Mesenchymal stem cell (in vitro differentiated cells and primary cell): ENCODE results near the gene PLEKHJ1.

Experiments used
- DNase-seq: peaks from one replicate; pipeline ENCODE4 v3.0.0-alpha.2; 2013
- H2AFZ ChIP-seq: one replicate; pipeline ENCODE4 v1.6.1; 2013; ENCODE audit warnings: low read depth, mild to moderate bottlenecking, control low read depth, inconsistent platforms, low read length, moderate library complexity
- H2AK5ac ChIP-seq: 2 replicates; pipeline ENCODE4 v1.6.1; 2013; ENCODE audit warnings: low read length, moderate library complexity, mild to moderate bottlenecking, inconsistent platforms; ENCODE audit not compliant: severe bottlenecking
- H2BK120ac ChIP-seq: one replicate; pipeline ENCODE4 v1.6.1; 2013; ENCODE audit warnings: low read depth, mild to moderate bottlenecking, inconsistent platforms, low read length, moderate library complexity
- H2BK12ac ChIP-seq, 2 experiments: one replicate each; pipeline ENCODE4 v1.6.1; 2013; ENCODE audit warnings: inconsistent platforms in 2 of 2, low read length in 2 of 2, mild to moderate bottlenecking in 2 of 2, moderate library complexity in 2 of 2, control low read depth in 1 of 2
- H2BK15ac ChIP-seq: one replicate; pipeline ENCODE4 v1.6.1; 2013; ENCODE audit warnings: mild to moderate bottlenecking, low read depth, inconsistent platforms; ENCODE audit not compliant: poor library complexity, severe bottlenecking
- H2BK5ac ChIP-seq: 2 replicates; pipeline ENCODE4 v1.6.1; 2013; ENCODE audit warnings: low read depth, mild to moderate bottlenecking, low read length, control low read depth, inconsistent platforms; ENCODE audit not compliant: poor library complexity, severe bottlenecking
- H3K14ac ChIP-seq, 2 experiments: one replicate each; pipeline ENCODE4 v1.6.1; 2013; ENCODE audit warnings: inconsistent platforms in 2 of 2, low read length in 2 of 2, control low read depth in 1 of 2, mild to moderate bottlenecking in 1 of 2, moderate library complexity in 1 of 2
- H3K18ac ChIP-seq, 2 experiments: one replicate each; pipeline ENCODE4 v1.6.1; 2013; ENCODE audit warnings: inconsistent platforms in 2 of 2, low read length in 2 of 2, control low read depth in 1 of 2, low read depth in 1 of 2, mild to moderate bottlenecking in 1 of 2
- H3K23ac ChIP-seq, 2 experiments: one replicate each; pipeline ENCODE4 v1.6.1; 2013; ENCODE audit warnings: inconsistent platforms in 2 of 2, low read length in 2 of 2, mild to moderate bottlenecking in 2 of 2, moderate library complexity in 2 of 2, control low read depth in 1 of 2
- H3K27ac ChIP-seq: 2 replicates; pipeline ENCODE4 v1.5.1; 2013; ENCODE audit warnings: mild to moderate bottlenecking, moderate library complexity, low read length, control low read depth, inconsistent platforms; ENCODE audit not compliant: poor library complexity, severe bottlenecking
- H3K27me3 ChIP-seq, 2 experiments: 2 replicates each; pipeline versions ENCODE4 v1.6.1 to v1.7.0; 2013; ENCODE audit warnings: low read length in 2 of 2, mild to moderate bottlenecking in 2 of 2, moderate library complexity in 2 of 2, control low read depth in 1 of 2, inconsistent platforms in 1 of 2; ENCODE audit not compliant: control insufficient read depth in 1 of 2, insufficient read depth in 1 of 2
- H3K36me3 ChIP-seq, 2 experiments: 2 replicates each; pipeline versions ENCODE4 v1.6.1 to v1.7.0; 2013; ENCODE audit warnings: low read length in 2 of 2, control low read depth in 1 of 2, inconsistent platforms in 1 of 2, low read depth in 1 of 2, mild to moderate bottlenecking in 1 of 2; ENCODE audit not compliant: insufficient read depth in 2 of 2, control insufficient read depth in 1 of 2
- H3K4ac ChIP-seq, 2 experiments: one replicate each; pipeline ENCODE4 v1.6.1; 2013; ENCODE audit warnings: inconsistent platforms in 2 of 2, low read length in 2 of 2, mild to moderate bottlenecking in 2 of 2, moderate library complexity in 2 of 2, control low read depth in 1 of 2, low read depth in 1 of 2
- H3K4me1 ChIP-seq: 2 replicates; pipeline ENCODE4 v1.6.1; 2013; ENCODE audit warnings: low read depth, low read length, control low read depth; ENCODE audit not compliant: control insufficient read depth, insufficient read depth
- H3K4me2 ChIP-seq: 2 replicates; pipeline ENCODE4 v1.6.1; 2013; ENCODE audit warnings: low read length, mild to moderate bottlenecking, inconsistent platforms; ENCODE audit not compliant: poor library complexity, severe bottlenecking
- H3K4me3 ChIP-seq, 2 experiments: 2 replicates each; pipeline versions ENCODE4 v1.5.1 to v1.7.0; 2013; ENCODE audit warnings: low read length in 2 of 2, mild to moderate bottlenecking in 2 of 2, control low read depth in 1 of 2, low read depth in 1 of 2; ENCODE audit not compliant: insufficient read depth in 1 of 2
- H3K79me1 ChIP-seq: replicated peaks from 2 replicates; pipeline ENCODE4 v1.6.1; 2013; ENCODE audit warnings: mild to moderate bottlenecking, control low read depth, low read length, inconsistent platforms; ENCODE audit not compliant: poor library complexity, severe bottlenecking
- H3K9ac ChIP-seq: 2 replicates; pipeline ENCODE4 v1.7.0; 2013; ENCODE audit warnings: mild to moderate bottlenecking, low read length, moderate library complexity
- H3K9me3 ChIP-seq: 2 replicates; pipeline ENCODE4 v1.7.0; 2013; ENCODE audit warnings: mild to moderate bottlenecking, low read length; ENCODE audit not compliant: control insufficient read depth
- H4K8ac ChIP-seq: one replicate; pipeline ENCODE4 v1.6.1; 2013; ENCODE audit warnings: inconsistent platforms, mild to moderate bottlenecking, low read length, moderate library complexity
- H4K91ac ChIP-seq: one replicate; pipeline ENCODE4 v1.6.1; 2013; ENCODE audit warnings: mild to moderate bottlenecking, low read length, inconsistent platforms
- WGBS: methylation state at CpG from one replicate; pipeline ENCODE4 v1.1.7; 2013; ENCODE audit warnings: mixed read lengths; 5-methylcytosine and 5-hydroxymethylcytosine counted together

The PLEKHJ1 gene

DNA sequence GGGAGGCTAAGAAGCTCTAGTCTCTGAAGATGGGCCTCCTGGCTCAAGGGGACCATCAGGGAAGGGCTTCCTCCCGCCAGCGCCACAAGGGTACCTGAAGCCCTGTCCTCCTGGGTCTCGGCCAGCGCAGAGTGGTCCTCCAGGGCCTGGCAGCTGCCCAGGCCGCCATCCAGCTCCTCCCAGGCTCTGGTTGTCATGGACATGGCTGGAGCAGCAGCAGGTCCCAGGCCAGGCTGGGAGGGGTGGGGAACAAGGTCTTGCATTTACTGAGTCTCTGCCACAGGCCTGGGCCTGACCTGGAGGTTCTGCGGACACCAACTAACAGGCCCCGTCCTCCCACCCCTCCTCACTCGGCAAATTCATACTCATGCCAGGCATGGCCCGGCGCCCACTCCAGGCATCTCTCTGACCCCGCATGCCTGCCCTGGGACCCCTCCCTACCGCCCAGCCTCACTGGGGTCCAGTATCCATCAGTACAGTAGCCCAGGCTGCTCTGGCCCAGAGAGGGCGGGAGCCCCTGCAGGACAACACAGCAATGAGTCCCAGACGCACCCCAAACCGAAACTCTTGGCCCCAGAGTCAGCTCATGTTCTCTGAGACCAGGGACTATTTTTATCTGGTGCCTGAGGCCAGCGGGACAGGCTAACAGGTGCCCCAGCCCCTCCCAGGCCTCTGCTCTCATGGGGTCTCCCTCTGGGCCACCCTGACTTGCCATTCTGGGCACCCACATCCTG lies 19.1 kb upstream of the PLEKHJ1 start:
- no peak overlapping the region for H3K4me2 ChIP-seq
- no peak overlapping the region for H3K18ac ChIP-seq
- H4K91ac ChIP-seq: no peak overlapping the region
- H3K9me3 ChIP-seq: no peaks in the 10 kb centered on the region
- no peak overlapping the region for H2BK120ac ChIP-seq
- 90% methylated on average over 16 of the region's 16 CpGs for WGBS
- H3K9ac ChIP-seq: no peak overlapping the region
- peaks cover 2% of the 10 kb centered on the region for H3K79me1 ChIP-seq
- no peak overlapping the region for H2AFZ ChIP-seq
- H2BK12ac ChIP-seq: no peak overlapping the region
- H3K27me3 ChIP-seq: peaks cover 10 to 42% of the 10 kb centered on the region in 2 experiments
- no peak overlapping the region for H3K4ac ChIP-seq
- no peak overlapping the region for H4K8ac ChIP-seq
- no peak overlapping the region for H2BK5ac ChIP-seq
- no peak overlapping the region for H3K14ac ChIP-seq
- peaks cover 0 to 24% of the 10 kb centered on the region in 2 experiments for H3K36me3 ChIP-seq
- no peak overlapping the region for H2BK15ac ChIP-seq
- peaks cover 19% of the 10 kb centered on the region for H3K4me1 ChIP-seq
- H3K27ac ChIP-seq: no peak overlapping the region
- DNase-seq: no peak
- H3K23ac ChIP-seq: no peak overlapping the region
- no peak overlapping the region for H2AK5ac ChIP-seq
- H3K4me3 ChIP-seq: no peak overlapping the region

DNA sequence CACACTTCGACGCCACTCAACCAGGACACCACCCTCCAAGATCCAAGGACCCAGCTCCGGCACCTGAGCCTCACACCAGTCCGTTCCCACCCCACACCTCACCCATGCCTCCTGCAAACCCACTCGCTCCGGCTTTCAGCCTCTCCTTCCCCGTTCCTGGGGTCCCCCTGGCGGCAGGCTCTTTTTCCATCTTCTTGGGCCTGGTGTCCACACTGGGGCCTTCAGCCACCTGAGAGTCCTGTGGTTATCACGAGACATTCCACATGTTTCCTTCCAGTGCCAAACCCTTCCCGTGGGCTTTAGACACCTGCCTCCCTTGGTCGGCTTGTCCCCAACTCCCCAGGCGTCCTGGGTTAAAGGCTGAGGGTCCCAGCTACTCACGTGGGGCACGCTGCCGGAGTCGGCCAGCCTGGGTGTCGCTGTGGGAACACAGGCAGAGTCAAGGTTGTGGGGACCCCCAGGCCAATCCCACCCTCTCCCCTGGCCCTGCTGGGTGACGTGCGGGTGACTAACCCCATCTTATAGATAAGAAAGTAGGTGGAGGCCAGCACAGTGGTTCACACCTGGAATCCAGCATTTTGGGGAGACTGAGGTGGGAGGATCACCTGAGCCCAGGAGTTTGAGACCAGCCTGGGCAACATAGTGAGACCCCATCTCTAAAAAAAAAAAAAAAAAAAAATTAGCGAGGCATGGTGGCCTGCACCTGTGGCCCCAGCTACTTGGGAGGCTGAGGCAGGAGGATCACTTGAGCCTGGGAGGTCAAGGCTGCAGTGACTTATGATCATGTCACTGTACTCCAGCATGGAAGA lies 18.1 kb upstream of the PLEKHJ1 start:
- no peak overlapping the region for H2BK5ac ChIP-seq
- no peak overlapping the region for H3K14ac ChIP-seq
- H3K27ac ChIP-seq: no peak overlapping the region
- H2BK15ac ChIP-seq: no peak overlapping the region
- no peak overlapping the region for H2BK120ac ChIP-seq
- H2AFZ ChIP-seq: no peak overlapping the region
- H3K79me1 ChIP-seq: peaks cover 3% of the 10 kb centered on the region
- 39% methylated on average over 14 of the region's 20 CpGs for WGBS
- no peaks in the 10 kb centered on the region for H3K9me3 ChIP-seq
- H2BK12ac ChIP-seq: no peak overlapping the region
- H3K4me3 ChIP-seq: no peak overlapping the region
- no peak overlapping the region for H3K23ac ChIP-seq
- H3K18ac ChIP-seq: no peak overlapping the region
- peaks cover 10 to 48% of the 10 kb centered on the region in 2 experiments for H3K27me3 ChIP-seq
- H4K91ac ChIP-seq: no peak overlapping the region
- no peak overlapping the region for H3K9ac ChIP-seq
- peaks cover under 1 to 34% of the 10 kb centered on the region in 2 experiments for H3K36me3 ChIP-seq
- peak; percentile 70 for DNase-seq
- H4K8ac ChIP-seq: no peak overlapping the region
- H3K4me2 ChIP-seq: peak overlapping the region; percentile 64
- no peak overlapping the region for H2AK5ac ChIP-seq
- peak overlapping the region in 1 of 2 experiments; percentile 27 for H3K4ac ChIP-seq
- H3K4me1 ChIP-seq: peaks cover 18% of the 10 kb centered on the region

DNA sequence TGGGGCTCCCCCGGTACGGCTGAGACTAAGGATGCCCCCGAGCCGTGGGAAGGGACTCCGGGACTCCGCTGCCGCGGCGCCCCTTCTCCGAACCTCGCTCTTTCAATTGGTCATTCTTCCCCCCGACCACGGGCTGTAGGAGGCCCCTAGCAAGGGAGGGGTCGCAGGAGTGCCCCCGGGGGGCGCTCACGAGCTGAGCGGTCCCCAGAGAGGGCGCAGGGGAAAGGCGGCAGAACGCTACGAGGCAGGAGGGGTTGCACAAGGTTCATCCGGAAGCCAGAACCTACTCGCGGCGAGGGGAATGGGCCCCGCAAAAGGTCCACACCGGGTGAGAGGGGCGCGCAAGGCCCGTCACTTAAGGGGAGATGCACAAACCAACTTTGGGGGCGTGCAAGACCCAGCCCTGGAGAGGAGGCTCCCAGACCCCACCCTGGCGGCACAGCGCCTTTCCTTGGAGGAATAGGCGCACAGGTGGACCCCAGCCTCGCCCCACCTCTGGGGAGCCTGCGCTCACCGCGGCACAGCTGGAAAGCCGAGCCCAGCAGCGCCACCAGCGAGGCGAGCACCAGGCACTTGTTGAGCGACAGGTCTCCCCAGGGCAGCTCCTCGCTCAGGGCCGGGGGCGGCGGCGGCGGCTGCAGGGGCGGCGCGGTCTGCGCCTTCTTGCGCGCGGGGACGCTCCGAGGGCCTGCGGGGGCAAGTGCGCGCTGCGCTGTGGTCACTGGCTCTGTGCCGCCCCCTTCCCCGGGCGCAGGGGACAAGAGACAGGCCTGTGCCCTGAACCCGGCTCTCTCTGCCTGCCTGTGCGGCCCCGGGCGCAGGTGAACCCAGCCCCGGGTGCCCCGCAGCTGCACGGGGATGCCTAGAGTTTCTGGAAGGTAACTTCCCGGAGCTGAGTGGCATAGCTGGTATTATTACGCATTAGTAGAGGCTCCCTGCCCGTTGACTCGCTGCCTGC lies 17.3 kb upstream of the PLEKHJ1 start:
- DNase-seq: no peak
- peaks cover 6% of the 10 kb centered on the region for H3K79me1 ChIP-seq
- no peaks in the 10 kb centered on the region for H3K9me3 ChIP-seq
- peaks cover 10 to 48% of the 10 kb centered on the region in 2 experiments for H3K27me3 ChIP-seq
- H2BK12ac ChIP-seq: no peak overlapping the region
- H3K27ac ChIP-seq: no peak overlapping the region
- no peak overlapping the region for H2AK5ac ChIP-seq
- no peak overlapping the region for H2BK120ac ChIP-seq
- H3K9ac ChIP-seq: no peak overlapping the region
- peak overlapping the region; percentile 1 for H2AFZ ChIP-seq
- no peak overlapping the region for H3K4ac ChIP-seq
- peak overlapping the region; percentile 18 to 24 for H3K4me3 ChIP-seq
- H3K4me2 ChIP-seq: peak overlapping the region; percentile 64
- H4K8ac ChIP-seq: peak overlapping the region; percentile 29
- peak overlapping the region in 1 of 2 experiments; percentile 75 for H3K23ac ChIP-seq
- H3K4me1 ChIP-seq: peaks cover 18% of the 10 kb centered on the region
- no peak overlapping the region for H2BK15ac ChIP-seq
- peak overlapping the region in 1 of 2 experiments; percentile 44 for H3K14ac ChIP-seq
- H3K18ac ChIP-seq: peak overlapping the region in 1 of 2 experiments; percentile 14
- no peak overlapping the region for H2BK5ac ChIP-seq
- 7% methylated on average over 68 of the region's 77 CpGs for WGBS
- no peak overlapping the region for H4K91ac ChIP-seq
- H3K36me3 ChIP-seq: peaks cover 9 to 43% of the 10 kb centered on the region in 2 experiments
